HCT116 (cell line): ENCODE results near the gene LCLAT1. TPM values are rescaled to one million over a fixed set of nuclear protein-coding genes. Genes with fewer than 3 reads are reported as not detected.

Experiments
- ATAC-seq: fragments of 200-7000 bp; cut with Tn5 transposase; 2 replicates; pipeline ENCODE4 v1.9.1; 2020; ENCODE audit warnings: mild to moderate bottlenecking, moderate library complexity
- BruUV-seq: library from RNA; stranded (reverse); fragments of 400-500 nt; replicated peaks from 2 replicates; lab custom pipeline; 2021; lab: Mats Ljungman, UMichigan
- CTCF ChIA-PET: fragments of 300-600 bp; sonication (Branson Sonifier 250); formaldehyde crosslinking; loops from one replicate; lab custom pipeline; 2021; ENCODE audit warnings: antibody characterized with exemption; lab: Charles Lee
- POLR2A ChIA-PET: fragments of 300-600, 350-600 bp; sonication (Branson Sonifier 250); formaldehyde crosslinking; loops from one replicate; lab custom pipeline; 2021; ENCODE audit warnings: antibody characterized with exemption; lab: Charles Lee
- RAD21 ChIA-PET, 2 experiments: fragments of 300-600 bp; sonication (Branson Sonifier 250); formaldehyde crosslinking; loops; one replicate each; lab custom pipeline; 2023; ENCODE audit warnings: low total read pairs in 2 of 2; ENCODE audit not compliant: uncharacterized antibody in 2 of 2, unreplicated experiment in 2 of 2, low non-redundant PET in 1 of 2; lab: Charles Lee
- DNase-seq: peaks from one replicate; pipeline ENCODE4 v3.0.0-alpha.2; 2010; ENCODE audit warnings: low read depth, low spot score
- H2AFZ ChIP-seq: fragments of 200-600 bp; shearing (Covaris generic), sonication (generic); 2 replicates; pipeline ENCODE4 v1.6.1; 2017; ENCODE audit warnings: low read depth, mixed run types, mixed read lengths, antibody characterized with exemption, low read length; ENCODE audit not compliant: poor library complexity, severe bottlenecking
- H3K27ac ChIP-seq: 2 replicates; pipeline ENCODE4 v1.5.1; 2012; ENCODE audit warnings: low read depth, low read length
- H3K27me3 ChIP-seq: fragments of 200-600 bp; sonication (generic); 2 replicates; pipeline ENCODE4 v1.6.1; 2016; ENCODE audit warnings: mixed run types, low read length, mixed read lengths; ENCODE audit not compliant: insufficient read depth
- H3K36me3 ChIP-seq, 2 experiments: fragments of 200-500 bp in 1 of 2; fragments of 200-600 bp in 1 of 2; sonication (Bioruptor generic) in 1 of 2; sonication (generic) in 1 of 2; 2 replicates each; pipeline versions ENCODE4 v1.5.1 to v1.6.1; 2014 to 2016; ENCODE audit warnings: low read length in 2 of 2, inconsistent platforms in 1 of 2, mixed read lengths in 1 of 2, mixed run types in 1 of 2; ENCODE audit not compliant: insufficient read depth in 2 of 2, control insufficient read depth in 1 of 2
- H3K4me1 ChIP-seq, 2 experiments: fragments of 200-600 bp in 1 of 2; sonication (generic) in 1 of 2; 2 replicates each; pipeline versions ENCODE4 v1.5.1 to v1.6.1; 2012 to 2017; ENCODE audit warnings: low read length in 2 of 2, inconsistent platforms in 1 of 2, mild to moderate bottlenecking in 1 of 2, mixed read lengths in 1 of 2, mixed run types in 1 of 2, moderate library complexity in 1 of 2; ENCODE audit not compliant: insufficient read depth in 2 of 2, control insufficient read depth in 1 of 2
- H3K4me2 ChIP-seq: fragments of 200-600 bp; sonication (generic); 2 replicates; pipeline ENCODE4 v1.6.1; 2017; ENCODE audit warnings: mixed run types, low read length, mixed read lengths
- H3K4me3 ChIP-seq, 2 experiments: fragments of 200-600 bp in 1 of 2; sonication (generic) in 1 of 2; replicated peaks in 1 of 2; 2 replicates each; pipeline ENCODE4 v1.5.1; 2011 to 2016; ENCODE audit warnings: low read length in 2 of 2, control low read depth in 1 of 2, low read depth in 1 of 2, mild to moderate bottlenecking in 1 of 2, mixed read lengths in 1 of 2, mixed run types in 1 of 2
- H3K79me2 ChIP-seq: fragments of 200-600 bp; sonication (generic); 2 replicates; pipeline ENCODE4 v1.6.1; 2017; ENCODE audit warnings: mild to moderate bottlenecking, mixed run types, low read length, moderate library complexity, mixed read lengths; ENCODE audit not compliant: insufficient read depth
- H3K9ac ChIP-seq: fragments of 200-600 bp; sonication (generic); 2 replicates; pipeline ENCODE4 v1.6.1; 2016; ENCODE audit warnings: low read length, mixed read lengths
- H3K9me2 ChIP-seq: fragments of 200-600 bp; sonication (generic), shearing (Covaris generic); 2 replicates; pipeline ENCODE4 v1.6.1; 2017; ENCODE audit warnings: mixed run types, mild to moderate bottlenecking, moderate library complexity; ENCODE audit not compliant: insufficient read depth
- H3K9me3 ChIP-seq, 2 experiments: fragments of 200-500 bp in 1 of 2; fragments of 200-600 bp in 1 of 2; sonication (Bioruptor generic) in 1 of 2; sonication (generic) in 1 of 2; 2 replicates each; pipeline ENCODE4 v1.6.1; 2014 to 2017; ENCODE audit warnings: low read length in 2 of 2, mixed read lengths in 2 of 2, inconsistent platforms in 1 of 2, low read depth in 1 of 2, mild to moderate bottlenecking in 1 of 2, mixed run types in 1 of 2, moderate library complexity in 1 of 2; ENCODE audit not compliant: control insufficient read depth in 1 of 2, insufficient read depth in 1 of 2
- H4K20me1 ChIP-seq: fragments of 200-600 bp; sonication (generic), shearing (Covaris generic); 2 replicates; pipeline ENCODE4 v1.6.1; 2017; ENCODE audit warnings: mixed run types, mild to moderate bottlenecking, moderate library complexity; ENCODE audit not compliant: insufficient read depth
- CBX3 ChIP-seq: IDR thresholded peaks from 2 replicates; pipeline ENCODE4 v1.6.1; 2012; ENCODE audit warnings: low read depth
- EGR1 ChIP-seq: IDR thresholded peaks from 2 replicates; pipeline ENCODE4 v1.6.1; 2012; ENCODE audit warnings: low read depth
- EZH2 ChIP-seq: fragments of 200-600 bp; sonication (generic); IDR thresholded peaks from 2 replicates; pipeline ENCODE4 v1.6.1; 2017; ENCODE audit warnings: antibody characterized with exemption, mixed run types
- JUND ChIP-seq: IDR thresholded peaks from 2 replicates; pipeline ENCODE4 v1.6.1; 2012
- POLR2A ChIP-seq: IDR thresholded peaks from 2 replicates; pipeline ENCODE4 v1.7.0; 2011; ENCODE audit warnings: borderline replicate concordance; ENCODE audit not compliant: insufficient read depth, insufficient read length; ENCODE audit errors: extremely low read depth
- POLR2AphosphoS5 ChIP-seq: IDR thresholded peaks from 2 replicates; pipeline ENCODE4 v1.6.1; 2011; ENCODE audit warnings: mild to moderate bottlenecking, low read depth, low read length, moderate library complexity
- RAD21 ChIP-seq: IDR thresholded peaks from 2 replicates; pipeline ENCODE4 v1.6.1; 2012; ENCODE audit warnings: low read depth, mild to moderate bottlenecking
- TCF7L2 ChIP-seq: IDR thresholded peaks from 2 replicates; pipeline ENCODE4 v1.7.0; 2011; ENCODE audit warnings: borderline replicate concordance, inconsistent platforms; ENCODE audit not compliant: insufficient read depth, insufficient read length; ENCODE audit errors: extremely low read depth
- intact Hi-C: fragments of 100-400 bp; cut with micrococcal nuclease; formaldehyde crosslinking; loops from 2 replicates; pipeline ENCODE4 v1.10.0; 2022
- total RNA-seq: library from RNA; stranded (reverse); gene quantifications from one replicate; pipeline ENCODE4 v1.2.1, GENCODE V29; 2021; ENCODE audit not compliant: unreplicated experiment
- TF ChIP-seq, protein P1 (sequence below): IDR thresholded peaks from 2 replicates; pipeline ENCODE4 v1.6.1; 2012; ENCODE audit warnings: low read depth

LCLAT1 gene
- total RNA-seq, 1 experiment from 2014 or later, result 36.2 TPM

DNA sequence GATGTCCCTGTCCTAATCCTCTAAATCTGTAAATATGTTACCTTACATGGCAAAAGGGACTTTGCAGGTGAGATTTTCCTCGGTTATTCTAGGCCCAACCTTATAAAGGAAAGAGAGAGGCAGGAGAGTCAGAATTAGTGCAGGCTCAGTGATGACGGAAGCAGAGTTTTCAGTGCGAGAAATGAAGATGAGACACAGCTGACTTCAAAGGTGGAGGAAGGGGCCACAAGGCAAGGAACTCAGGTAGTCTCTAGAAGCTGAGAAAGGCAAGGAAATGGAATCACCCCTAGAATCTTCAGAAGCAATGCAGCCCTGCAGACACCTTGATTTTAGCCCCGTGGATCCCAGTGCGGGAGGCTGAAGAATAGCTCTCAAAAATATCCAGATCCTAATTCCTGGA lies 7.2 kb upstream of the LCLAT1 start:
- BruUV-seq, result no TSS peak
- H3K9ac ChIP-seq, result no peak overlapping the region
- ATAC-seq (no peak), DNase-seq (no peak)
- no peaks in the 10 kb centered on the region for H3K9me2 ChIP-seq
- H3K4me3 ChIP-seq, result no peak overlapping the region
- intact Hi-C loops, result no loop called here
- no peaks in the 10 kb centered on the region for H3K4me1 ChIP-seq
- H3K9me3 ChIP-seq, result no peaks in the 10 kb centered on the region
- POLR2A ChIA-PET, result no interaction called here
- CTCF ChIA-PET, result no interaction called here
- H3K27ac ChIP-seq, result no peak overlapping the region
- H3K36me3 ChIP-seq, result no peaks in the 10 kb centered on the region
- H3K27me3 ChIP-seq, result no peaks in the 10 kb centered on the region
- no peak overlapping the region for H3K4me2 ChIP-seq
- RAD21 ChIA-PET, result no interaction called here
- no peaks in the 10 kb centered on the region for H4K20me1 ChIP-seq
- no peak for TF ChIP-seq EZH2
- TF ChIP-seq POLR2A, result no peak
- no peak for TF ChIP-seq CBX3
- no peak for TF ChIP-seq JUND
- TF ChIP-seq, protein P1, sequence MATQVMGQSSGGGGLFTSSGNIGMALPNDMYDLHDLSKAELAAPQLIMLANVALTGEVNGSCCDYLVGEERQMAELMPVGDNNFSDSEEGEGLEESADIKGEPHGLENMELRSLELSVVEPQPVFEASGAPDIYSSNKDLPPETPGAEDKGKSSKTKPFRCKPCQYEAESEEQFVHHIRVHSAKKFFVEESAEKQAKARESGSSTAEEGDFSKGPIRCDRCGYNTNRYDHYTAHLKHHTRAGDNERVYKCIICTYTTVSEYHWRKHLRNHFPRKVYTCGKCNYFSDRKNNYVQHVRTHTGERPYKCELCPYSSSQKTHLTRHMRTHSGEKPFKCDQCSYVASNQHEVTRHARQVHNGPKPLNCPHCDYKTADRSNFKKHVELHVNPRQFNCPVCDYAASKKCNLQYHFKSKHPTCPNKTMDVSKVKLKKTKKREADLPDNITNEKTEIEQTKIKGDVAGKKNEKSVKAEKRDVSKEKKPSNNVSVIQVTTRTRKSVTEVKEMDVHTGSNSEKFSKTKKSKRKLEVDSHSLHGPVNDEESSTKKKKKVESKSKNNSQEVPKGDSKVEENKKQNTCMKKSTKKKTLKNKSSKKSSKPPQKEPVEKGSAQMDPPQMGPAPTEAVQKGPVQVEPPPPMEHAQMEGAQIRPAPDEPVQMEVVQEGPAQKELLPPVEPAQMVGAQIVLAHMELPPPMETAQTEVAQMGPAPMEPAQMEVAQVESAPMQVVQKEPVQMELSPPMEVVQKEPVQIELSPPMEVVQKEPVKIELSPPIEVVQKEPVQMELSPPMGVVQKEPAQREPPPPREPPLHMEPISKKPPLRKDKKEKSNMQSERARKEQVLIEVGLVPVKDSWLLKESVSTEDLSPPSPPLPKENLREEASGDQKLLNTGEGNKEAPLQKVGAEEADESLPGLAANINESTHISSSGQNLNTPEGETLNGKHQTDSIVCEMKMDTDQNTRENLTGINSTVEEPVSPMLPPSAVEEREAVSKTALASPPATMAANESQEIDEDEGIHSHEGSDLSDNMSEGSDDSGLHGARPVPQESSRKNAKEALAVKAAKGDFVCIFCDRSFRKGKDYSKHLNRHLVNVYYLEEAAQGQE, result no peak
- TF ChIP-seq, all 23 proteins: peak for 0
- Histone ChIP-seq H3K79me2 (no peaks in the 10 kb centered on the region), H2AFZ (no peak overlapping the region)

DNA sequence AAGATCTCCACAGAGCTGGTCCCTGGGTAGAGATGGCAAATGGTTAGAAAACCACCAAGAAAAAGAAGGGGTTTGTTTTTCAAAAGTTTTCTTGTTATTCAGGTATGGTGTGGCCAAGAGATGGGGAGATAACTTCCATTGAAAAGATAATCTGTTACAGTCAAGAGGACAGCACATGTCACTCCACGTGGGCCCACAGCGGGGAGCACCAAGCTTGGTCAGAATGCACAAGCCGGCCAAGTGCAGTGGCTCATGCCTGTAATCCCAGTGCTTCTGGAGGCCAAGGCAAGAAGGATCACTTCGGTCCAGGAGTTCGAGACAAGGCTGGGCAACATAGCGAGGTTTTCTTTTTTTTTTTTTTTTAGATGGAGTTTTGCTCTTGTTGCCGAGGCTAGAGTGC lies 6.0 kb upstream of the LCLAT1 start:
- Histone ChIP-seq H3K27ac (no peak overlapping the region), H3K27me3 (no peaks in the 10 kb centered on the region), H3K4me3 (no peak overlapping the region), H3K9me3 (no peaks in the 10 kb centered on the region), H3K36me3 (no peaks in the 10 kb centered on the region), H2AFZ (no peak overlapping the region), H3K4me2 (no peak overlapping the region), H3K79me2 (no peaks in the 10 kb centered on the region), H3K9ac (no peak overlapping the region), H3K4me1 (no peaks in the 10 kb centered on the region), H3K9me2 (no peaks in the 10 kb centered on the region), H4K20me1 (no peaks in the 10 kb centered on the region)
- ChIA-PET RAD21 (no interaction called here), POLR2A (no interaction called here), CTCF (no interaction called here)
- BruUV-seq, result no TSS peak
- DNase-seq (no peak), ATAC-seq (no peak)
- TF ChIP-seq POLR2AphosphoS5 (no peak), TCF7L2 (no peak), EGR1 (no peak), RAD21 (no peak)
- intact Hi-C loops, result no loop called here
